Transverse colon (tissue), 4 donors: Measurements from ENCODE around the gene NUP37. TPM values are rescaled to one million over a fixed set of nuclear protein-coding genes. Genes with fewer than 3 reads are reported as not detected.

Experiments used
- DNase-seq: peaks from one replicate; pipeline ENCODE4 v3.0.0-alpha.2; 2019
- H3K27ac ChIP-seq, 4 donors: fragments of 200-600 bp; sonication (generic); 2 replicates each; pipeline ENCODE4 v1.5.1; 2016 to 2018; ENCODE audit warnings: inconsistent platforms in 4 of 4
- H3K27me3 ChIP-seq: fragments of 200-600 bp; sonication (generic); 2 replicates; pipeline ENCODE4 v1.5.1; 2017; ENCODE audit warnings: inconsistent platforms
- H3K36me3 ChIP-seq, 4 donors: fragments of 200-600 bp; sonication (generic); 2 replicates each; pipeline ENCODE4 v1.5.1; 2017 to 2019; ENCODE audit warnings: inconsistent platforms in 4 of 4
- H3K4me1 ChIP-seq, 4 donors: fragments of 200-600 bp; sonication (generic); 2 replicates each; pipeline ENCODE4 v1.5.1; 2017 to 2020; ENCODE audit warnings: inconsistent platforms in 4 of 4
- H3K4me3 ChIP-seq, 4 donors: fragments of 200-600 bp; sonication (generic); 1 replicate in 1 of 4; 2 replicates in 3 of 4; pipeline versions ENCODE4 v1.5.1 to v1.6.1; 2017 to 2019; ENCODE audit warnings: inconsistent platforms in 4 of 4
- H3K9me3 ChIP-seq, 2 donors: fragments of 200-600 bp; sonication (generic); 2 replicates each; pipeline ENCODE4 v1.5.1; 2017 to 2019; ENCODE audit warnings: inconsistent platforms in 2 of 2
- CTCF ChIP-seq, 5 experiments: fragments of 200-600 bp in 3 of 5; fragments of 450-650 bp in 2 of 5; sonication (generic) in 3 of 5; IDR thresholded peaks; 1 replicate in 2 of 5; 2 replicates in 3 of 5; pipeline ENCODE4 v1.5.1; 2016 to 2017; ENCODE audit warnings: antibody characterized with exemption in 5 of 5, inconsistent platforms in 3 of 5, mild to moderate bottlenecking in 2 of 5, moderate library complexity in 1 of 5
- EP300 ChIP-seq: sonication (generic); formaldehyde crosslinking; IDR thresholded peaks from one replicate; pipeline ENCODE4 v1.6.1; 2017; ENCODE audit warnings: antibody characterized with exemption, low read depth
- POLR2A ChIP-seq: fragments of 450-650 bp; IDR thresholded peaks from one replicate; pipeline ENCODE4 v1.6.1; 2016; ENCODE audit warnings: antibody characterized with exemption, mild to moderate bottlenecking, moderate library complexity
- POLR2AphosphoS5 ChIP-seq, 3 donors: sonication (generic); formaldehyde crosslinking; IDR thresholded peaks; one replicate each; pipeline ENCODE4 v1.6.1; 2016; ENCODE audit warnings: antibody characterized with exemption in 3 of 3
- WGBS, 2 donors: methylation state at CpG; one replicate each; pipeline ENCODE4 v1.1.5; 2018; ENCODE audit warnings: low coverage in 1 of 2; 5-methylcytosine and 5-hydroxymethylcytosine counted together
- in situ Hi-C, 4 donors: fragments of 200-750 bp; cut with MboI; loops; one replicate each; pipeline versions ENCODE4 v1.15.0 to v1.15.1; 2017; ENCODE audit warnings: low sequenced_read_pairs in 3 of 4, low pct_ligation_motif_present in 1 of 4, low pct_unique_long_range_greater_than_20kb in 1 of 4
- intact Hi-C: fragments of 100-400 bp; cut with DNase I; formaldehyde crosslinking; loops from one replicate; pipeline ENCODE4 v1.15.1; 2023; ENCODE audit warnings: low total_unique reads
- total RNA-seq, 4 donors: library from RNA; depleted of rRNA; stranded (reverse); fragments of >200 nt; gene quantifications; one replicate each; pipeline ENCODE4 v1.1.0, GENCODE V29; 2016

The NUP37 gene
- total RNA-seq, 4 donors from 2014 or later: 2.6 to 19.3 (median 10.2) TPM

GRCh38 chr12:102067574-102068258 is 52.2 kb downstream of the NUP37 start:
- no peak for DNase-seq
- no peaks in the 10 kb centered on the region for H3K27me3 ChIP-seq
- no peaks in the 10 kb centered on the region for H3K9me3 ChIP-seq
- TF ChIP-seq POLR2A: no peak
- TF ChIP-seq CTCF (IDR thresholded peaks at IDR 0.05): no peak
- no peak for TF ChIP-seq POLR2AphosphoS5 (IDR thresholded peaks at IDR 0.05)
- no peak for TF ChIP-seq EP300
- WGBS, 2 donors: 64 to 71% methylated on average over 5 of the region's 5 CpGs
- no peak overlapping the region for H3K4me3 ChIP-seq
- H3K36me3 ChIP-seq: no peaks in the 10 kb centered on the region
- in situ Hi-C loops (no loop called here), intact Hi-C loops (loop anchor here (10.0 kb wide), 1 partner anchor 133 kb away; no protein-coding TSS in a partner anchor)
- H3K4me1 ChIP-seq: no peaks in the 10 kb centered on the region
- no peak overlapping the region for H3K27ac ChIP-seq

GRCh38 chr12:102064476-102064875 is 55.4 kb downstream of the NUP37 start:
- TF ChIP-seq CTCF (IDR thresholded peaks at IDR 0.05) (no peak), POLR2AphosphoS5 (IDR thresholded peaks at IDR 0.05) (no peak), EP300 (no peak), POLR2A (no peak)
- Histone ChIP-seq H3K27me3 (no peaks in the 10 kb centered on the region), H3K4me1 (peaks cover 3 to 8% (median 5%) of the 10 kb centered on the region in 4 donors), H3K4me3 (no peak overlapping the region), H3K9me3 (no peaks in the 10 kb centered on the region), H3K27ac (no peak overlapping the region), H3K36me3 (no peaks in the 10 kb centered on the region)
- intact Hi-C loops (loop anchor here (10.0 kb wide), 1 partner anchor 130 kb away; no protein-coding TSS in a partner anchor), in situ Hi-C loops (no loop called here)
- DNase-seq: no peak
- 94 to 100% methylated on average over 1 of the region's 1 CpG for WGBS, 2 donors

DNA sequence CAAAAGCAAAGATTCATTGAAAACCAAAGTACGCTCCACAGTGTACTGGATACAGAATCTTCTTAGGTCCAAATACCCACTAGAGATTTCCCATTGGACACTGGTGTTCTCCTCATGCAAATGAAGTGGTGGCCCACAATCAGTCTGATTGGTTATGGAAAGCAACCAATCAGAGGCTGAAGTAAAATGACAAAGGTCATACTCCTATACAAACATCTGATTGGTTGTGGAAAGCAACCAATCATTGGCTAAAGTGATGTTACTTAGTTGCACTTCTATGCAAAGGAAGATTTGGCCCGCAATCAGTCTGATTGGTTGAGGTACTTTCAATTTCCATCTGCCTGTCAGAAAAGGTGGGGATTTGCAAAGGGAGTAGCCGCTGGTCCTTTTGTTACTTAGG is 56.8 kb downstream of the NUP37 start:
- intact Hi-C loops (loop anchor here (10.0 kb wide), 1 partner anchor 128 kb away; no protein-coding TSS in a partner anchor), in situ Hi-C loops (no loop called here)
- Histone ChIP-seq H3K9me3 (no peaks in the 10 kb centered on the region), H3K27me3 (no peaks in the 10 kb centered on the region), H3K36me3 (no peaks in the 10 kb centered on the region), H3K4me1 (peaks cover 3 to 8% (median 5%) of the 10 kb centered on the region in 4 donors), H3K4me3 (no peak overlapping the region), H3K27ac (no peak overlapping the region)
- no peak for DNase-seq
- TF ChIP-seq CTCF (IDR thresholded peaks at IDR 0.05): no peak
- no peak for TF ChIP-seq EP300
- no peak for TF ChIP-seq POLR2AphosphoS5 (IDR thresholded peaks at IDR 0.05)
- no peak for TF ChIP-seq POLR2A
- 95 to 100% methylated on average over 3 of the region's 3 CpGs for WGBS, 2 donors

DNA sequence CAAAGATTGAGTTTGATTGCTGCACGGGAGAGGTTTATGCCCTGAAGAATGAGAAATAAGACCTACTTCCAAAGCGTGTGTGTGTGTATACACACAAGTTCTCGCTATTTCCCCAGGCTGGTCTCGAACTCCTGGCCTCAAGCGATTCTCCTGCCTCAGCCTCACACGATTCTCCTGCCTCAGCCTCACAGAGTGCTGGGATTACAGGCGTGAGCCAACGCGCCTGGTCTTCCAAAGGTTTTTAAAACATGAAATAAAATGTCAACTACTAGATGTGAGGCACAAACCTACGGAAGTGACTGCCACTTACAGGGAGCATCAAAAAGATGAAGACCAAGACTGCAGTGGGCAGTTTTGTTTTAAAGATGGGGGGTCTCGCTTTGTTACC is 57.5 kb downstream of the NUP37 start:
- Histone ChIP-seq H3K27ac (peak overlapping the region in 1 of 4 donors; percentile 92), H3K36me3 (no peaks in the 10 kb centered on the region), H3K4me3 (peak overlapping the region in 2 of 4 donors; percentile 73 to 75), H3K27me3 (no peaks in the 10 kb centered on the region), H3K4me1 (peaks cover 3 to 8% (median 5%) of the 10 kb centered on the region in 4 donors), H3K9me3 (no peaks in the 10 kb centered on the region)
- intact Hi-C loops (loop anchor here (10.0 kb wide), 1 partner anchor 128 kb away; no protein-coding TSS in a partner anchor), in situ Hi-C loops (no loop called here)
- DNase-seq: no peak
- WGBS, 2 donors: 63 to 85% methylated on average over 4 to 11 of the region's 11 CpGs
- no peak for TF ChIP-seq POLR2A
- no peak for TF ChIP-seq EP300
- no peak for TF ChIP-seq POLR2AphosphoS5 (IDR thresholded peaks at IDR 0.05)
- TF ChIP-seq CTCF (IDR thresholded peaks at IDR 0.05): no peak
